Activated CD4-positive, alpha-beta T cell treated with anti-CD3 and anti-CD28 coated beads, Interleukin-2, amount 50 U/mL, for 16 hours (primary cell): ENCODE data around the gene TRIM44.
A peak's percentile ranks its signal among the peaks of the same experiment; 100 is the strongest.
"Not testable (repeated sequence)": the region's sequence is repeated elsewhere in the genome, so short reads cannot be mapped to it uniquely, and the experiment has no call there.

Experiments
- DNase-seq: peaks from one replicate; pipeline ENCODE4 v3.0.0-alpha.2; 2020

TRIM44 gene

GRCh38 chr11:35675901-35676610, 13.5 kb downstream of the TRIM44 start:
- no peak for DNase-seq

GRCh38 chr11:35676611-35676965, 14.0 kb downstream of the TRIM44 start:
- no peak for DNase-seq

GRCh38 chr11:35677904-35678303, 15.3 kb downstream of the TRIM44 start:
- DNase-seq = no peak

- DNase-seq = no peak
Observed at GRCh38 chr11:35678471-35678870, 15.9 kb downstream of the TRIM44 start.

GRCh38 chr11:35678975-35679374, 16.4 kb downstream of the TRIM44 start:
- no peak for DNase-seq

- DNase-seq = no peak
Observed at GRCh38 chr11:35680506-35680905, 17.9 kb downstream of the TRIM44 start.

- DNase-seq = peak; percentile 25
Observed at GRCh38 chr11:35681163-35681767, 18.7 kb downstream of the TRIM44 start.

GRCh38 chr11:35682230-35683173, 19.9 kb downstream of the TRIM44 start:
- DNase-seq = no peak

GRCh38 chr11:35683728-35684339, 21.3 kb downstream of the TRIM44 start:
- DNase-seq = no peak

- DNase-seq = no peak
Observed at GRCh38 chr11:35688023-35688422, 25.4 kb downstream of the TRIM44 start.

GRCh38 chr11:35689081-35689996, 26.8 kb downstream of the TRIM44 start:
- no peak for DNase-seq

- no peak for DNase-seq
Observed at GRCh38 chr11:35702126-35702525, 39.6 kb downstream of the TRIM44 start.

- no peak for DNase-seq
Observed at GRCh38 chr11:35709376-35709775, 46.8 kb downstream of the TRIM44 start.

GRCh38 chr11:35711173-35711910, 48.8 kb downstream of the TRIM44 start:
- no peak for DNase-seq

GRCh38 chr11:35711924-35712323, 49.3 kb downstream of the TRIM44 start:
- no peak for DNase-seq

- DNase-seq = no peak
Observed at GRCh38 chr11:35712533-35712932, 50.0 kb downstream of the TRIM44 start.

GRCh38 chr11:35714882-35715627, 52.5 kb downstream of the TRIM44 start:
- DNase-seq = peak; percentile 29

- DNase-seq = not testable (repeated sequence)
Observed at GRCh38 chr11:35715677-35716076, 53.1 kb downstream of the TRIM44 start.

GRCh38 chr11:35717043-35717442, 54.5 kb downstream of the TRIM44 start:
- DNase-seq = no peak

- no peak for DNase-seq
Observed at GRCh38 chr11:35717520-35717919, 54.9 kb downstream of the TRIM44 start.
